Activated gamma-delta T cell treated with anti-CD3 and anti-CD28 coated beads, Interleukin-2, amount 50 U/mL, for 16 hours (primary cell): ENCODE results near the gene GABRA5.

ENCODE experiments used
- DNase-seq: peaks from one replicate; pipeline ENCODE4 v3.0.0-alpha.2; 2020; ENCODE audit warnings: low read depth

GABRA5 gene

DNA sequence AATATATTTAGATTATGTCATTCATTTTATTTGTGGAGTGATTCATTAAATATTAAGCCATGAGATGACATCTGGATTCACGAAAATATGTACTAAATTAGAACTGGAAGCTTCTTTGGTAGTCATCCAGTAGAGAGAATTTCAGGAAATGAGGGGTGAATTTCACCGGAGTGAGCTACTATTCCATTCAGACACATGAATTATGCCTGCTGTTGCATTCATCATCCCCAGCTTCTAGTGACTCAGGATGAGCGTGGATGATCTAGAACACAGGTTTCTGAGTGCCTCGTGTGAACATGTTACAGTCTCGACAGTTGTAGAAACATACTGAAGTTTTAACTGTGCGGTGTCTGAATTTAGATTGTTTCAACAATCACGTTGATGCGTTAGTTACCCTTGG is 61.2 kb downstream of the GABRA5 start:
- no peak for DNase-seq

GRCh38 chr15:26929588-26929987 is 62.7 kb downstream of the GABRA5 start:
- DNase-seq: no peak

DNA sequence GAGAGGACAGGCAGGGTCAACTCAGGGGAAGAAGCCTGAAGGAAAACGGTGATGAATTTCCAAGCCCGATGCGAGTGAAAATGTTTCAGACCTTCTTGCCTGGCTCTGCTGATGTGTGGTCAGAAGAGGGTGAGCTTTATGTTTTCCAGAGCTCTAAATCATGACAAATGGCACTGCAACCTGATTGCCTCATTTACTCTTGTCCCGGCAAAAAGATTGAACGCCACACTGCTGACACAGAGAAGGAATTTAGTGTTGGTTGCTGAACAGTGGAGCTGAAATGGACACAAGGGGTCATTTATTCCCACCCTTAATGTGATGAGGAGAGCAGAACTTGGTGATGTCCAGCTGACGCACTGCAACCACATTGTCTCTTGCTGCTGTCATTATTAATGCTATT is 68.0 kb downstream of the GABRA5 start:
- no peak for DNase-seq

- no peak for DNase-seq
Measured at GRCh38 chr15:26935322-26935721, 68.5 kb downstream of the GABRA5 start.

GRCh38 chr15:26936502-26936901 is 69.6 kb downstream of the GABRA5 start:
- DNase-seq: no peak

GRCh38 chr15:26937134-26937533 is 70.3 kb downstream of the GABRA5 start:
- no peak for DNase-seq

DNA sequence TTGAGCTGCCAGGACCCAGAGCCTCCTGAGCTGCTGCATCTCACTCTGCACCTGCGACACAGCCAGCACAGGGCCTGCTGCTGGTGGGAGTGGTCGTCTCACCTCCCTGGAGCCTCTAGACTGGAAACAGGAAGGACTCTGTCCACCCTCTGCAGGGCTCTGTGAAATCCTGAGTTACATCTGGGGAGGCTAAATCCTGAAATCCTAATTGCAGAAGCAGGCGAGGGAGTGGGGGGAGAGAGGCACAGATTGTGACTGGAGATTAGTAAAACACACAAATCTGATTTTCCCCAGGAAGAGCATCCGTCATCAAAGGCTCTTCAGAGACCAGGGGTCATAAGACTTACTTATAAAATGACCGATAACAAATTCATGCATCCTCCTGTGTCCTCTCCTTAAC is 72.5 kb downstream of the GABRA5 start:
- no peak for DNase-seq

DNA sequence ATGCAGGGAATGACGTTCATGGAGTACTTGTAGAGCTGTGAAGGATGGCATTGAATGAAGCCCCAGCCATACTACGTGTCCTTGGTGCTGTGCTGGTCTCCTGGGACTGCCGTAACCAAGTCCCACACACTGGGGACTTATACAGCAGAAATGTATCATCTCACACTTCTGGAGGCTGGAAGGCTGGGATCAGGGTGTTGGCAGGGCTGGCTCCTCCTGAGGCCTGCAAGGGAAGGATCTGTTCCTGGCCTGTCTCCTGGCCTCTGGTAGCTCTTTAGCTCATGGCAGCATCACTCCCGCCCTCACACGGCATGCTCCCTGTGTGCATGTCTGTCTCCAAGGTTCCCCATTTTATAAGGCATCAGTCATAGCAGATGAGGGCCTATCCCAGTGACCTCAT is 74.6 kb downstream of the GABRA5 start:
- DNase-seq: no peak

DNA sequence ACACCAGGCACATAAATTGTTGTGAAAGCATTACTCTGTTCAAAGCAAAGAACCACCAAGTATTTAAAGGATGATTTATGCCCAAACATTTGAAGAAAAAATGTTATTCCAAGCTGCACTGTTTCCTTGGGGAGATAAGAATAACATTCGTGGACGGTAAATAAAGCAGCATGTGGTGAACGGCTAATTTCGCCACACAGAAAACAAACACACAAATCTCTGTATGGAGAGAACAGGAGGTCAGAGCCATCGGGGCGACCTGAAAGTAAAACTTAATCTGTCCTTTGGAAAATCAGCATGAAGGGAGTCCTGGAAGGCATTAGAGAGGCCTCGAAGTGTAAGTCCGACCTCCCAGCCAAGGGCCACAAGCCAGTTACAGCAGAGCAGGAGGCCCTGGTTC is 77.0 kb downstream of the GABRA5 start:
- DNase-seq: no peak

GRCh38 chr15:26945046-26945445 is 78.2 kb downstream of the GABRA5 start:
- DNase-seq: no peak

- DNase-seq: no peak
Measured at GRCh38 chr15:26950001-26950400, 83.1 kb downstream of the GABRA5 start.

- DNase-seq: no peak
Measured at GRCh38 chr15:26954403-26954802, 87.5 kb downstream of the GABRA5 start.

- no peak for DNase-seq
Measured at GRCh38 chr15:26967719-26968269, 100.9 kb downstream of the GABRA5 start.

GRCh38 chr15:26968806-26969205 is 101.9 kb downstream of the GABRA5 start:
- DNase-seq: no peak

DNA sequence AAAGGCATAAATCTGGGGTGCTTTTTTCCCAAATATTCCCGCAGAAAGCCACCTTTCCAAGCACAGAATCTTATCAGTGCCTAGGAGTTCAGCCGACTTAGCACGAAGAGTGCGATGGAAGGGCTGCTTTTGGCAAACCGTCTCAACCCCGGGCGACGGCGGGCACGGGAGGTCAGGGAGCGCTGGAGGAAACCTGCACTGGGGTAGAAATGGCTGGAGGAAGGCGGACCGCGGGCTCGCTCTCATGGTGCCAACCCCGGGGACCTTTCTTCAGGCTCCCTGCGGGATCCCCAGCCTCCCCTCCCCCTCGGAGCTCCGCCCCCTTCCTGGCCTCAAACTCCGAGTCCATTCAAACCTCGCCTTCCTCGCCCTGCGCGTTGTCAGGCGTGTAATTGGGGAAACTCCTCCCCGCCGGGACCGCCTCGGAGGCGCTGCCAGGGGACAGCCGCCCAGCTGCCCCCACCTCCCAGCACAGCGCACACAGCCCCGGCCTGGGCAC is 103.9 kb downstream of the GABRA5 start, which contains the start of gene GABRG3:
Gene GABRG3, plus strand, starts transcription at position 470 of the 499 bp plus-strand sequence.
- no peak for DNase-seq

GRCh38 chr15:26971271-26972018 is 104.6 kb downstream of the GABRA5 start:
- no peak for DNase-seq

DNA sequence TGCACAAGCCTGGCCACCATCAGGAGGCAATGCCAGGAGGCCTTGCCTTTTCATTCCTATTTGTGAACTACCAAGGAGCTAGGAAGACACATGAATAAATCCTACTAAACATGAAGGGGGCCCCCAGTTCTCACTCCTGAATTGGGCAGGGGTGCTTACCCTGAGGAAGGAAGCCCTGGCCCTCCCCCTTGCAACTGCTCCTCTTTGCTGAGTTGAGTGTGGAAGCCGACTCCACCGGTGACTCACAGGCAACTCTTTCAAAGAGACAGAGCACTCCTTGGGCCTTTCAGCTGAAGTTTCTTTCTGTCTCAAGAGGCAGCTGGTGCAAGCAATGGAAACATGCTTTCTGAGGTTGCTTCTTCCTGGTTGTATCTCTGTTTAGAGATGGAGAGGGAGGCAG is 105.8 kb downstream of the GABRA5 start:
- DNase-seq: no peak

DNA sequence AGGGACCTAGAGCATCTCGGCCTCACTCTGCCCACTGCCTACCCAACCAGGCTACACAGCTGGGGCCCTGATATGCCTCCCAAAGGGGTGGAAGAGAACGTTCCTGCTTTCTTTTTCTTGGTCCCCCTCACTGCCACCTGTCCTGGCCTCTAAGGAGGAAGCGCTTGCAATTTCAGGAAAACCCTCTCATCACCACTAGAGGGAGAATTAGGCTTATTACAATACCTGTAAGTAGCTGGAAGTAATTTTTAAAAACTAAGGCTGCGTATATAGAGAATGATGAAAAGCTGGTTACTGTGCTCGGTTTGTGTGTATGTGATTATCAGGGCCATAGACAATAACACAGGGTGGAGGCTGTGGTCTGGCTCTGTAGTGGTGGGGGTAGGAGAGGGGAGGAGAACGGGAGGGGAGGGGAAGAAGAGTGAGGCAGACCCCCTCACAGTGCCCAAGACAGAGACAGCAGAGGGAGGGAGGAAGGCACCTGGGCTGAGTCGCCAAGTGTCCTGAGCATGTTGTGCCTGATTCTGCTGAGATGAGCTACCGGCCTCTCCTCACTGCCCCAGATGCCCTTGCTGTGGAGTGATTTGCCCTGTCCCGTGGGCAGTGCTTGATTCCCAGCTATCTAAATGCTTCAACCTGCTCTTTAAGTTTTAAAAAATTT is 107.4 kb downstream of the GABRA5 start:
- no peak for DNase-seq

DNA sequence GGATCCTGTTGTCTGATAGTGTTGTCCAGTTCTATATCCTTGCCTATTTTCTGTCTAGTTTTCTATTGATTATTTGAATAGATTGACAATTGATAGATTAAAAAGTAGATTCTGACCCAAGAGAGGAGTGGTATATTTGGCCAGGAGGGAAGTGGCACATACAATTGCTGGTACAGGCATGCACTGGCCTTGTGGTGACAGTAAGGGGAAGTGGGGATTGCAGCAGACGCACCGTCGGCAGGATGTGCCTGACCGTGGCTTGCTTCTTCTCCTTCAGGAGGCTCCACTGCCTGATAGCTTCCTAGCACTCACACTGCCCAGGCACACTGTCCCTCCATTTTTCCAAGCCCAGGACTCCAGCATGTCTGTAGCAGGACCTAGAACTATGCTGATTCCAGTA is 114.6 kb downstream of the GABRA5 start:
- no peak for DNase-seq

GRCh38 chr15:26983822-26984221 is 117.0 kb downstream of the GABRA5 start:
- DNase-seq: no peak

GRCh38 chr15:26985050-26985449 is 118.2 kb downstream of the GABRA5 start:
- DNase-seq: no peak

DNA sequence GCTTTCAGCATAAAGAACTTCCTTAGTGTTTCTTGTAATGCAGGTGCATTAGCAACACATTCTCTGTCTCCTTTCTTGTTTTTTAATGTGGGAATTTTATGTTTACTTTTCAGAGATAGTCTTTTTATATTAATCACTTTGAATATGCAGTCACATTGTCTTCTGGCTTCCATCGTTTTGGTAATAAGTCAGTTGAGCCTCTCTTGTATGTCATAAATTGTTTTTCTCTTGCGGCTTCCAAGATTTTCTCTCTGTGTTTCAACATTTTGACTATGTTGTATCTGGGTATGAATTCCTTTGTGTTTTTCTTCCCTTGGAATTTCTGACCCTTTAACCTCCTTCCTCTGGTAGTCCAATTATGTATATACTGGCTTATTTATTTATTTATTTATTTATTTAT is 129.4 kb downstream of the GABRA5 start:
- DNase-seq: no peak
